A549 (cell line): ENCODE data around the gene USP6NL. TPM values are rescaled to one million over a fixed set of nuclear protein-coding genes. Genes with fewer than 3 reads are reported as not detected.

ENCODE experiments used
- ATAC-seq, 2 experiments: fragments of 200-7000 bp in 1 of 2; fragments of >200 bp in 1 of 2; cut with Nextera tagmentation in 1 of 2; cut with Tn5 transposase in 1 of 2; 3 replicates each; pipeline versions ENCODE4 v1.8.0 to v1.9.1; 2018 to 2020; ENCODE audit warnings: mild to moderate bottlenecking in 1 of 2, moderate library complexity in 1 of 2
- CTCF ChIA-PET: fragments of 300-600 bp; sonication (Branson Sonifier 250); formaldehyde crosslinking; extraction: SDS; loops from one replicate; lab custom pipeline; 2021; ENCODE audit warnings: antibody characterized with exemption, inconsistent platforms; lab: Yijun Ruan, JAX
- POLR2A ChIA-PET: fragments of 350-600 bp; formaldehyde crosslinking; extraction: SDS; loops from one replicate; lab custom pipeline; 2021; ENCODE audit warnings: antibody characterized with exemption, inconsistent platforms; lab: Yijun Ruan, JAX
- DNase-seq, 2 experiments: peaks; one replicate each; pipeline versions ENCODE4 v3.0.0 to v3.0.0-alpha.2; 2011 to 2016; ENCODE audit warnings: low read depth in 1 of 2, low spot score in 1 of 2
- FAIRE-seq: peaks from 2 replicates; lab custom pipeline; 2011; peaks lifted over from hg19 to GRCh38; lab: Jason Lieb, UNC
- H3K27ac ChIP-seq, 2 experiments: fragments of >200 bp; sonication (Bioruptor Twin); formaldehyde crosslinking; 3 replicates each; pipeline ENCODE4 v1.5.1; 2016 to 2017
- H3K4me1 ChIP-seq: fragments of >200 bp; sonication (Bioruptor Twin); formaldehyde crosslinking; 3 replicates; pipeline ENCODE4 v1.6.1; 2016
- H3K4me2 ChIP-seq: fragments of >200 bp; sonication (Bioruptor Twin); formaldehyde crosslinking; 3 replicates; pipeline ENCODE4 v1.6.1; 2016
- H3K4me3 ChIP-seq: fragments of >200 bp; sonication (Bioruptor Twin); formaldehyde crosslinking; 3 replicates; pipeline ENCODE4 v1.5.1; 2016
- H3K9me3 ChIP-seq: fragments of >200 bp; sonication (Bioruptor Twin); formaldehyde crosslinking; 3 replicates; pipeline ENCODE4 v1.6.1; 2016
- CHD2 ChIP-seq: fragments of 150-350 bp; IDR thresholded peaks from 2 replicates; pipeline ENCODE4 v1.6.1; 2014; ENCODE audit warnings: low read length; ENCODE audit not compliant: partially characterized antibody
- CTCF ChIP-seq: fragments of >200 bp; sonication (Bioruptor Twin); formaldehyde crosslinking; IDR thresholded peaks from 3 replicates; pipeline ENCODE4 v1.5.1; 2016
- E2F6 ChIP-seq: IDR thresholded peaks from 2 replicates; pipeline ENCODE4 v1.6.1; 2012; ENCODE audit warnings: low read depth, borderline replicate concordance
- EHMT2 ChIP-seq: fragments of 200-600 bp; sonication (generic); IDR thresholded peaks from 2 replicates; pipeline ENCODE4 v1.6.1; 2016; ENCODE audit warnings: antibody characterized with exemption, low read depth, mild to moderate bottlenecking, moderate library complexity
- ESRRA ChIP-seq: fragments of 150-350 bp; IDR thresholded peaks from 2 replicates; pipeline ENCODE4 v1.6.1; 2014; ENCODE audit warnings: mild to moderate bottlenecking, low read length, borderline replicate concordance
- FOSB ChIP-seq: fragments of 250-450 bp; sonication (Bioruptor Pico); IDR thresholded peaks from 2 replicates; pipeline ENCODE4 v1.5.0; 2020; ENCODE audit warnings: mild to moderate bottlenecking, moderate library complexity
- GATA3 ChIP-seq: IDR thresholded peaks from 2 replicates; pipeline ENCODE4 v1.6.1; 2012; ENCODE audit warnings: borderline replicate concordance
- HDAC2 ChIP-seq: fragments of 200-600 bp; sonication (generic); IDR thresholded peaks from 2 replicates; pipeline ENCODE4 v1.6.1; 2016
- HES2 ChIP-seq: fragments of >200 bp; sonication (Bioruptor Twin); formaldehyde crosslinking; IDR thresholded peaks from 2 replicates; pipeline ENCODE4 v1.6.1; 2016
- HEYL ChIP-seq: fragments of 250-450 bp; sonication (Bioruptor Pico); IDR thresholded peaks from 2 replicates; pipeline ENCODE4 v1.8.0; 2021; ENCODE audit warnings: mild to moderate bottlenecking, moderate library complexity
- HOXB13 ChIP-seq: fragments of 250-450 bp; sonication (Bioruptor Pico); IDR thresholded peaks from 2 replicates; pipeline ENCODE4 v1.5.0; 2020; ENCODE audit warnings: low read depth, mild to moderate bottlenecking, moderate library complexity
- HOXB5 ChIP-seq: fragments of 250-450 bp; sonication (Bioruptor Pico); IDR thresholded peaks from 2 replicates; pipeline ENCODE4 v1.5.0; 2020; ENCODE audit warnings: mild to moderate bottlenecking, moderate library complexity
- JUNB ChIP-seq: fragments of >200 bp; sonication (Bioruptor Twin); formaldehyde crosslinking; IDR thresholded peaks from 2 replicates; pipeline ENCODE4 v1.6.1; 2016
- MAFK ChIP-seq: fragments of 450-650 bp; IDR thresholded peaks from 2 replicates; pipeline ENCODE4 v1.6.1; 2014; ENCODE audit not compliant: partially characterized antibody
- NR3C1 ChIP-seq: fragments of >200 bp; sonication (Bioruptor Twin); formaldehyde crosslinking; IDR thresholded peaks from 3 replicates; pipeline ENCODE4 v1.6.1; 2017
- PBX3 ChIP-seq: IDR thresholded peaks from 2 replicates; pipeline ENCODE4 v1.6.1; 2012
- PHF8 ChIP-seq: fragments of 200-600 bp; sonication (generic); IDR thresholded peaks from 2 replicates; pipeline ENCODE4 v1.6.1; 2016; ENCODE audit warnings: low read depth, mild to moderate bottlenecking, antibody characterized with exemption, moderate library complexity, borderline replicate concordance
- POLR2A ChIP-seq: IDR thresholded peaks from 2 replicates; pipeline ENCODE4 v1.6.1; 2012; ENCODE audit warnings: mild to moderate bottlenecking, low read length
- RARB ChIP-seq: fragments of 250-450 bp; sonication (Bioruptor Pico); IDR thresholded peaks from 2 replicates; pipeline ENCODE4 v1.8.0; 2021; ENCODE audit warnings: mild to moderate bottlenecking, moderate library complexity
- RNF2 ChIP-seq: fragments of 200-600 bp; sonication (generic); IDR thresholded peaks from 2 replicates; pipeline ENCODE4 v1.6.1; 2016; ENCODE audit warnings: low read depth, mild to moderate bottlenecking, antibody characterized with exemption, moderate library complexity, borderline replicate concordance
- TP53 ChIP-seq: fragments of 250-450 bp; sonication (Bioruptor Pico); IDR thresholded peaks from 2 replicates; pipeline ENCODE4 v1.5.0; 2021; ENCODE audit warnings: mild to moderate bottlenecking, moderate library complexity
- ZC3H11A ChIP-seq: fragments of 450-650 bp; IDR thresholded peaks from 2 replicates; pipeline ENCODE4 v1.6.1; 2014; ENCODE audit warnings: antibody characterized with exemption, mild to moderate bottlenecking
- ZFP36 ChIP-seq: fragments of 450-650 bp; IDR thresholded peaks from 2 replicates; pipeline ENCODE4 v1.6.1; 2014; ENCODE audit warnings: borderline replicate concordance; ENCODE audit not compliant: partially characterized antibody
- ZSCAN20 ChIP-seq: fragments of 250-450 bp; sonication (Bioruptor Pico); IDR thresholded peaks from 2 replicates; pipeline ENCODE4 v1.8.0; 2022; ENCODE audit warnings: mild to moderate bottlenecking, moderate library complexity
- WGBS: methylation state at CpG from one replicate; pipeline ENCODE4 v1.1.6; 2017; ENCODE audit errors: missing lambda C conversion rate; 5-methylcytosine and 5-hydroxymethylcytosine counted together
- polyA plus RNA-seq, 4 experiments: library from polyadenylated mRNA; depleted of rRNA in 3 of 4; stranded (reverse); fragments of >200 nt; fragmentation: RNase III in 1 of 4; extraction: RNeasy Plus Mini Kit Qiagen cat#74134 plus additional on column Dnase treatment in 1 of 4; gene quantifications; 2 replicates in 3 of 4; 3 replicates in 1 of 4; pipeline ENCODE4 v1.2.3, GENCODE V29; 2011 to 2017

The USP6NL gene
- polyA plus RNA-seq, 2 of the 4 experiments (the other 2 are of a cell fraction), result 10.6 to 18.2 TPM

- Histone ChIP-seq H3K9me3 (no peaks in the 10 kb centered on the region), H3K4me1 (peaks cover 33% of the 10 kb centered on the region), H3K4me2 (no peak overlapping the region), H3K4me3 (no peak overlapping the region), H3K27ac (no peak overlapping the region)
- no peak for ATAC-seq
- DNase-seq, result no peak
- TF ChIP-seq HDAC2 (no peak), JUNB (no peak), PHF8 (no peak), PBX3 (no peak), ESRRA (no peak), E2F6 (no peak), ZC3H11A (no peak), FOSB (CRISPR knock-in tag) (no peak)
- FAIRE-seq, result peak; percentile 28
- CTCF ChIA-PET, result no interaction called here
- POLR2A ChIA-PET, result no interaction called here
Measured at GRCh38 chr10:11555556-11555955, 55.9 kb downstream of the USP6NL start.

GRCh38 chr10:11553773-11554381 lies 57.6 kb downstream of the USP6NL start:
- FAIRE-seq, result no peak
- Histone ChIP-seq H3K9me3 (no peaks in the 10 kb centered on the region), H3K4me2 (no peak overlapping the region)
- WGBS, result 95% methylated on average over 6 of the region's 6 CpGs
- POLR2A ChIA-PET, result no interaction called here
- no peak for DNase-seq
- no peak for TF ChIP-seq EHMT2
- no peak for TF ChIP-seq GATA3
- no peak for TF ChIP-seq HOXB5
- no peak for TF ChIP-seq POLR2A
- no peak for TF ChIP-seq PBX3
- no peak for TF ChIP-seq CTCF
- no peak for TF ChIP-seq FOSB (CRISPR knock-in tag)
- TF ChIP-seq MAFK, result no peak
- no peak for TF ChIP-seq HOXB13 (CRISPR knock-in tag)
- no peak for TF ChIP-seq ZSCAN20 (CRISPR knock-in tag)
- TF ChIP-seq HES2, result no peak
- no peak for TF ChIP-seq TP53 (CRISPR knock-in tag)
- TF ChIP-seq ZC3H11A, result no peak
- TF ChIP-seq ZFP36, result no peak
- no peak for TF ChIP-seq RARB (CRISPR knock-in tag)
- TF ChIP-seq RNF2, result no peak
- no peak for TF ChIP-seq HEYL (CRISPR knock-in tag)
- TF ChIP-seq CHD2, result no peak
- no peak for TF ChIP-seq E2F6
- no peak for TF ChIP-seq NR3C1
- TF ChIP-seq, all 56 proteins: peak for 0
- ATAC-seq, result no peak
- H3K4me3 ChIP-seq, result no peak overlapping the region
- peaks cover 19% of the 10 kb centered on the region for H3K4me1 ChIP-seq
- CTCF ChIA-PET, result interaction anchor here (1.3 to 1.6 kb wide), 2 partner anchors 38 to 204 kb away, joined by 3 to 5 read pairs; no protein-coding TSS in a partner anchor
- H3K27ac ChIP-seq, result no peak overlapping the region
